ENCODE results near the gene TMEM94. TPM values are rescaled to one million over a fixed set of nuclear protein-coding genes. Genes with fewer than 3 reads are reported as not detected.

TMEM94 gene
- total and polyA plus RNA-seq, 5 donors, result 40.3 to 54.6 (median 49.6) TPM

Small RNAs within 50 kb of the gene (microRNA-seq; reads per million reads assigned to microRNA genes)
- 0 to 1.3 reads per million in 2 donors for gene MIR6785

Other genes starting within 250 kb of the TMEM94 start
- gene GGA3, start 195.0 kb upstream of the TMEM94 start, total RNA-seq, result 10 to 100 TPM; 22.9 to 34.8 (median 26.9) TPM
- 15.7 TPM for gene GGA3, start 195.0 kb upstream of the TMEM94 start, polyA plus RNA-seq
- gene MRPS7, start 194.8 kb upstream of the TMEM94 start, total RNA-seq, result 100 to 1,000 TPM in 1 of 4 donors, 10 to 100 TPM in 3; 91.5 to 110 (median 99.6) TPM
- 113 TPM for gene MRPS7, start 194.8 kb upstream of the TMEM94 start, polyA plus RNA-seq
- gene MIF4GD, start 185.4 kb upstream of the TMEM94 start, total RNA-seq, result 10 to 100 TPM; 15.1 to 20.5 (median 17.8) TPM
- gene MIF4GD, start 185.4 kb upstream of the TMEM94 start, polyA plus RNA-seq, result 14.6 TPM
- 10 to 100 TPM in 2 of 4 donors, 1 to 10 TPM in 2; 8.4 to 23.5 (median 14.8) TPM for gene SLC25A19, start 167.2 kb upstream of the TMEM94 start, total RNA-seq
- gene SLC25A19, start 167.2 kb upstream of the TMEM94 start, polyA plus RNA-seq, result 14.2 TPM
- 100 to 1,000 TPM; 104 to 150 (median 123) TPM for gene GRB2, start 51.0 kb upstream of the TMEM94 start, total RNA-seq
- gene GRB2, start 51.0 kb upstream of the TMEM94 start, polyA plus RNA-seq, result 66.7 TPM
- 10 to 100 TPM; 38.0 to 50.4 (median 46.4) TPM for gene CASKIN2, start 58.9 kb downstream of the TMEM94 start, total RNA-seq
- gene CASKIN2, start 58.9 kb downstream of the TMEM94 start, polyA plus RNA-seq, result 25.9 TPM
- 1 to 10 TPM; 5.9 to 7.1 (median 6.8) TPM for gene TSEN54, start 59.9 kb downstream of the TMEM94 start, total RNA-seq
- 9.6 TPM for gene TSEN54, start 59.9 kb downstream of the TMEM94 start, polyA plus RNA-seq
- 10 to 100 TPM in 1 of 4 donors, 1 to 10 TPM in 3; 5.7 to 10.4 (median 7.6) TPM for gene LLGL2, start 69.1 kb downstream of the TMEM94 start, total RNA-seq
- gene LLGL2, start 69.1 kb downstream of the TMEM94 start, polyA plus RNA-seq, result 8.6 TPM
- 100 to 1,000 TPM in 1 of 4 donors, 10 to 100 TPM in 3; 75.8 to 131 (median 93.4) TPM for gene MYO15B, start 131.2 kb downstream of the TMEM94 start, total RNA-seq
- gene MYO15B, start 131.2 kb downstream of the TMEM94 start, polyA plus RNA-seq, result 70.9 TPM
- gene SMIM5, start 176.8 kb downstream of the TMEM94 start, total RNA-seq, result 10 to 100 TPM in 2 of 4 donors, 1 to 10 TPM in 2; 6.9 to 12.2 (median 9.6) TPM
- 13.5 TPM for gene SMIM5, start 176.8 kb downstream of the TMEM94 start, polyA plus RNA-seq
- 10 to 100 TPM in 3 of 4 donors, 1 to 10 TPM in 1; 7.9 to 19.9 (median 14.8) TPM for gene RECQL5, start 210.5 kb downstream of the TMEM94 start, total RNA-seq
- 13.5 TPM for gene RECQL5, start 210.5 kb downstream of the TMEM94 start, polyA plus RNA-seq
- 10 to 100 TPM; 51.0 to 66.5 (median 56.3) TPM for gene SAP30BP, start 210.7 kb downstream of the TMEM94 start, total RNA-seq
- gene SAP30BP, start 210.7 kb downstream of the TMEM94 start, polyA plus RNA-seq, result 58.5 TPM

Data from right cardiac atrium (tissue), 5 donors.